Fibroblast of the aortic adventitia (primary cell): ENCODE data around the gene SMCP. TPM values are rescaled to one million over a fixed set of nuclear protein-coding genes. Genes with fewer than 3 reads are reported as not detected.

Experiments used
- DNase-seq: peaks from one replicate; pipeline ENCODE4 v3.0.0-alpha.2; 2010; ENCODE audit warnings: low read depth
- H3K4me3 ChIP-seq: 2 replicates; pipeline ENCODE4 v1.5.1; 2011; ENCODE audit warnings: low read depth, mild to moderate bottlenecking, control low read depth, low read length, moderate library complexity
- total RNA-seq: library from RNA; depleted of rRNA; stranded (reverse); fragments of >200 nt; gene quantifications from 2 replicates; pipeline ENCODE4 v1.2.3, GENCODE V29; 2012; ENCODE audit warnings: low replicate concordance
- TF ChIP-seq, protein P1 (sequence below): IDR thresholded peaks from 2 replicates; pipeline ENCODE4 v1.5.1; 2011; ENCODE audit warnings: mild to moderate bottlenecking, low read length, control low read depth, inconsistent platforms; ENCODE audit not compliant: insufficient read depth

Gene SMCP
- total RNA-seq, 1 donor, result not detected

DNA sequence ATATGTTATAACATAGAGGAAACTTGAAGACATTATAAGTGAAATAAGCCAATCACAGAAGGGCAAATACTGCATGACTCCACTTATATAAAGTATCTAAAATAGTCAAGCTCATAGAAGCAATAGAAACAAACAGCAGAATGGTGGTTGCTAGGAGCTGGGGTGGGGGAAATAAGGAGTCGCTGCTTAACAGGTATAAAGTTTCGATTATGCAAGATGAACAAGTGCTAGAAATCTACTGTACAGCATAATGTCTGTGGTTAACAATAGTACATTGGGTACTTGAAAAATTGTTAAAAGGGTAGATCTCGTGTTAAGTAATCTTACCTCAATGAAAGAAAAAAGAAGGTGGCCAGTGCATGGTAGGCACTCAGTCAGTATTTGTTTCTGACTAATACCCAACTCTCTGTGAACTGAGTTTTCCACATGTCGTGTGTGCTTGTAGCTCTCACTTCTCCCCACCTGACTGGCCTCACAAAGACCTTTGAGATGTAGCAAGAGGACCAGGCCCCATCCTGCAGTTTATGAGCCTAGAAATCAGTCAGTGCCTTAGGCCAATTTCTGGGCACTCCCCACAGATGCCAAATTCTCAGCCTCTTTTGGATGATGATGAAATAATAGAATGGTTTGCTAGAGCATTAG, 54.2 kb downstream of the SMCP start:
- H3K4me3 ChIP-seq, result no peak overlapping the region
- DNase-seq, result no peak
- TF ChIP-seq, protein P1, sequence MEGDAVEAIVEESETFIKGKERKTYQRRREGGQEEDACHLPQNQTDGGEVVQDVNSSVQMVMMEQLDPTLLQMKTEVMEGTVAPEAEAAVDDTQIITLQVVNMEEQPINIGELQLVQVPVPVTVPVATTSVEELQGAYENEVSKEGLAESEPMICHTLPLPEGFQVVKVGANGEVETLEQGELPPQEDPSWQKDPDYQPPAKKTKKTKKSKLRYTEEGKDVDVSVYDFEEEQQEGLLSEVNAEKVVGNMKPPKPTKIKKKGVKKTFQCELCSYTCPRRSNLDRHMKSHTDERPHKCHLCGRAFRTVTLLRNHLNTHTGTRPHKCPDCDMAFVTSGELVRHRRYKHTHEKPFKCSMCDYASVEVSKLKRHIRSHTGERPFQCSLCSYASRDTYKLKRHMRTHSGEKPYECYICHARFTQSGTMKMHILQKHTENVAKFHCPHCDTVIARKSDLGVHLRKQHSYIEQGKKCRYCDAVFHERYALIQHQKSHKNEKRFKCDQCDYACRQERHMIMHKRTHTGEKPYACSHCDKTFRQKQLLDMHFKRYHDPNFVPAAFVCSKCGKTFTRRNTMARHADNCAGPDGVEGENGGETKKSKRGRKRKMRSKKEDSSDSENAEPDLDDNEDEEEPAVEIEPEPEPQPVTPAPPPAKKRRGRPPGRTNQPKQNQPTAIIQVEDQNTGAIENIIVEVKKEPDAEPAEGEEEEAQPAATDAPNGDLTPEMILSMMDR, result no peak

DNA sequence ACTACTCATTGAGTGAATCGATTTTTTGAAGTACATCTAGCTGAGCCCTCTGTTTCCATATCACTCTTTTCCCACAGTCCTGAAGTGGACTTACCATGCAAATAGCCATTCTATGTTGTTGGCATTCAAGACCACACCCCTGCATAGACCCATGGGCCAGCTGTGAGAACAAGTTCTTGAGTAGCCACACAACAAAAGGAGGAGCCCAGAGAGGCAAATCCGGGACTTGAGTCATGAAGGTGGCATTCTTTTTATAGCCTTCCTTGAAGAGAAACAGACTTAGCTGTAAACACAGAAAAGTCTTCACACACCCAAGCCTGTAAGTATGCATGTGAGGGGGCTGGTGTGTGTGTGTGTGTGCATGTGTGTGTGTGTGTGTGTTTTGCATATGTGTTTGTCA, 55.1 kb downstream of the SMCP start:
- TF ChIP-seq, protein P1, result no peak
- H3K4me3 ChIP-seq, result no peak overlapping the region
- DNase-seq, result no peak

Other genes starting within 250 kb of the SMCP start
- not detected in 2 replicates for gene LCE2D, start 214.9 kb upstream of the SMCP start, total RNA-seq
- gene LCE2C, start 203.0 kb upstream of the SMCP start, total RNA-seq, result not detected in 2 replicates
- gene LCE2B, start 192.2 kb upstream of the SMCP start, total RNA-seq, result not detected in 2 replicates
- gene LCE2A, start 180.0 kb upstream of the SMCP start, total RNA-seq, result not detected in 2 replicates
- gene LCE4A, start 170.2 kb upstream of the SMCP start, total RNA-seq, result not detected in 2 replicates
- gene KPRP, start 120.3 kb upstream of the SMCP start, total RNA-seq, result not detected in 2 replicates
- not detected in 2 replicates for gene LCE1F, start 103.2 kb upstream of the SMCP start, total RNA-seq
- not detected in 2 replicates for gene LCE1E, start 92.1 kb upstream of the SMCP start, total RNA-seq
- not detected in 2 replicates for gene LCE1D, start 81.6 kb upstream of the SMCP start, total RNA-seq
- gene LCE1C, start 71.7 kb upstream of the SMCP start, total RNA-seq, result not detected in 2 replicates
- gene LCE1B, start 66.4 kb upstream of the SMCP start, total RNA-seq, result not detected in 2 replicates
- gene LCE1A, start 50.8 kb upstream of the SMCP start, total RNA-seq, result not detected in 2 replicates
- gene LCE6A, start 35.5 kb upstream of the SMCP start, total RNA-seq, result not detected in 2 replicates
- gene LCE7A, start 18.3 kb upstream of the SMCP start, total RNA-seq, result not detected in 2 replicates
- gene IVL, start 30.2 kb downstream of the SMCP start, total RNA-seq, result not detected in 2 replicates
- gene SPRR5, start 68.9 kb downstream of the SMCP start, total RNA-seq, result not detected in 2 replicates
- gene SPRR4, start 92.3 kb downstream of the SMCP start, total RNA-seq, result not detected in 2 replicates
- not detected in 2 replicates for gene SPRR1A, start 105.8 kb downstream of the SMCP start, total RNA-seq
- gene SPRR3, start 123.4 kb downstream of the SMCP start, total RNA-seq, result not detected in 2 replicates
- gene SPRR1B, start 152.9 kb downstream of the SMCP start, total RNA-seq, result not detected in 2 replicates
- not detected in 2 replicates for gene SPRR2D, start 162.8 kb downstream of the SMCP start, total RNA-seq
- not detected in 2 replicates for gene SPRR2A, start 179.2 kb downstream of the SMCP start, total RNA-seq
- gene SPRR2B, start 193.3 kb downstream of the SMCP start, total RNA-seq, result not detected in 2 replicates
- not detected in 2 replicates for gene SPRR2E, start 216.2 kb downstream of the SMCP start, total RNA-seq
- not detected in 2 replicates for gene SPRR2F, start 235.2 kb downstream of the SMCP start, total RNA-seq